GM10248 (cell line): Measurements from ENCODE around the gene ATP2B1.

Source experiments
- CTCF ChIA-PET: fragments of 300-600 bp; sonication (Branson Sonifier 250); formaldehyde crosslinking; extraction: SDS; loops from one replicate; lab custom pipeline; 2021; ENCODE audit warnings: antibody characterized with exemption; lab: Yijun Ruan, JAX
- POLR2A ChIA-PET: fragments of 350-650 bp; sonication (Branson Sonifier 250); formaldehyde crosslinking; extraction: SDS; loops from one replicate; lab custom pipeline; 2020; ENCODE audit warnings: antibody characterized with exemption; lab: Yijun Ruan, JAX
- DNase-seq: peaks from one replicate; pipeline ENCODE4 v3.0.0; 2012; ENCODE audit errors: extremely low spot score
- TF ChIP-seq, protein P1 (sequence below): IDR thresholded peaks from 2 replicates; pipeline ENCODE4 v1.5.1; 2012; ENCODE audit warnings: mild to moderate bottlenecking, low read depth; ENCODE audit errors: extremely low read depth, missing control alignments, control extremely low read depth

The ATP2B1 gene

DNA sequence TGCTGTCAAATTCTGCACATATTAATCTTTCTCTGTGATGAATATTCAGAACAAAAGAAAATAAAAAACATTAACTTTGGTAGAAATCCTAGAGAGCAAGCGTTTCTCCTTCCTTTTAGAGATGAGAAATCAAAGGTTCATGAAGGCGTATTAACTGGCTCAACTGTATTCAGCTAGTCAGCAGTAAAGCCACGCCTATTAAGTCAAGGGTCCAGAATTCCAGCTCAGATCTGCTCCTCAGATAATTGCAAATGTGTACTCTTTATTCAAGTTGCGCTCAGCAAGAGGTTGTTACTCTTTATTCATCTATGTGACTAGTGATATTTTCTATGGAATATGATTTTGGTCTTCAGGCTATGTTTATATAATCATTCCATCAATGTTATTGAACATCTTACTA, 169.7 kb downstream of the ATP2B1 start:
- DNase-seq: no peak
- TF ChIP-seq, protein P1, sequence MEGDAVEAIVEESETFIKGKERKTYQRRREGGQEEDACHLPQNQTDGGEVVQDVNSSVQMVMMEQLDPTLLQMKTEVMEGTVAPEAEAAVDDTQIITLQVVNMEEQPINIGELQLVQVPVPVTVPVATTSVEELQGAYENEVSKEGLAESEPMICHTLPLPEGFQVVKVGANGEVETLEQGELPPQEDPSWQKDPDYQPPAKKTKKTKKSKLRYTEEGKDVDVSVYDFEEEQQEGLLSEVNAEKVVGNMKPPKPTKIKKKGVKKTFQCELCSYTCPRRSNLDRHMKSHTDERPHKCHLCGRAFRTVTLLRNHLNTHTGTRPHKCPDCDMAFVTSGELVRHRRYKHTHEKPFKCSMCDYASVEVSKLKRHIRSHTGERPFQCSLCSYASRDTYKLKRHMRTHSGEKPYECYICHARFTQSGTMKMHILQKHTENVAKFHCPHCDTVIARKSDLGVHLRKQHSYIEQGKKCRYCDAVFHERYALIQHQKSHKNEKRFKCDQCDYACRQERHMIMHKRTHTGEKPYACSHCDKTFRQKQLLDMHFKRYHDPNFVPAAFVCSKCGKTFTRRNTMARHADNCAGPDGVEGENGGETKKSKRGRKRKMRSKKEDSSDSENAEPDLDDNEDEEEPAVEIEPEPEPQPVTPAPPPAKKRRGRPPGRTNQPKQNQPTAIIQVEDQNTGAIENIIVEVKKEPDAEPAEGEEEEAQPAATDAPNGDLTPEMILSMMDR: no peak
- POLR2A ChIA-PET: no interaction called here
- CTCF ChIA-PET: interaction anchor here (1.0 to 1.7 kb wide), 8 partner anchors 9 to 545 kb away, joined by 3 to 7 read pairs (median 3); no protein-coding TSS in a partner anchor
